ENCODE measurements around the gene COPS6.

Gene COPS6

GRCh38 chr7:100090527-100091410 lies 2.0 kb downstream of the COPS6 start:
- H2BK5ac ChIP-seq (ENCODE audit: low read length) = no peak overlapping the region
- H2BK120ac ChIP-seq (ENCODE audit: low read depth, low read length) = no peak overlapping the region
- no peak overlapping the region for H4K91ac ChIP-seq (ENCODE audit: low read depth, low read length, poor library complexity)
- H3K36me3 ChIP-seq (replicated peaks in 1 of 2; ENCODE audit: control insufficient read depth in 2 of 2, insufficient read depth in 2 of 2, low read length in 2 of 2) = peaks cover 49 to 56% of the 10 kb centered on the region in 2 donors
- no peak overlapping the region for H3K4ac ChIP-seq (ENCODE audit: low read length)
- no peak overlapping the region for H2BK12ac ChIP-seq (ENCODE audit: low read length)
- H3K79me1 ChIP-seq (ENCODE audit: low read depth, low read length) = peaks cover 6% of the 10 kb centered on the region
- H3K27ac ChIP-seq (replicated peaks; ENCODE audit: low read length) = no peak overlapping the region
- WGBS, 2 donors (ENCODE audit: extremely low coverage in 2 of 2, insufficient read length in 2 of 2, insufficient replicate concordance in 1 of 2) = no CpG with 5 or more reads among the region's 14 CpGs
- H3K4me3 ChIP-seq (ENCODE audit: low read length in 2 of 2) = peak overlapping the region in 1 of 2 donors; percentile 14
- H3K27me3 ChIP-seq (ENCODE audit: control insufficient read depth in 3 of 3, insufficient read depth in 3 of 3, low read depth in 1 of 3, low read length in 3 of 3) = no peaks in the 10 kb centered on the region
- H2BK15ac ChIP-seq (ENCODE audit: low read length) = no peak overlapping the region
- H3K4me1 ChIP-seq (ENCODE audit: control insufficient read depth in 2 of 2, insufficient read depth in 1 of 2, low read depth in 1 of 2, low read length in 2 of 2) = peaks cover 0 to 5% of the 10 kb centered on the region in 2 donors
- H3K9me3 ChIP-seq (replicated peaks in 1 of 2; ENCODE audit: control insufficient read depth in 2 of 2, insufficient read depth in 1 of 2, low read depth in 1 of 2, low read length in 2 of 2) = no peaks in the 10 kb centered on the region
- peak overlapping the region; percentile 15 for H3K9ac ChIP-seq (ENCODE audit: low read depth, low read length, poor library complexity)
- no peak overlapping the region for H3K4me2 ChIP-seq (ENCODE audit: insufficient read depth, low read length, poor library complexity, severe bottlenecking)
- no peak overlapping the region for H3K18ac ChIP-seq (ENCODE audit: low read length)
- H2AK5ac ChIP-seq (ENCODE audit: low read depth, low read length) = no peak overlapping the region
- no peak for DNase-seq (ENCODE audit: low spot score)
- no peak overlapping the region for H3K23ac ChIP-seq (ENCODE audit: low read depth, low read length, poor library complexity)
- H2AFZ ChIP-seq (ENCODE audit: low read length) = no peak overlapping the region
- H3K14ac ChIP-seq (ENCODE audit: low read length) = no peak overlapping the region
- H4K8ac ChIP-seq (ENCODE audit: low read depth, low read length) = peak overlapping the region; percentile 66

GRCh38 chr7:100091411-100092181 lies 2.8 kb downstream of the COPS6 start:
- H2BK5ac ChIP-seq (ENCODE audit: low read length) = no peak overlapping the region
- H3K14ac ChIP-seq (ENCODE audit: low read length) = no peak overlapping the region
- H3K4me1 ChIP-seq (ENCODE audit: control insufficient read depth in 2 of 2, insufficient read depth in 1 of 2, low read depth in 1 of 2, low read length in 2 of 2) = peaks cover 0 to 5% of the 10 kb centered on the region in 2 donors
- H3K4me2 ChIP-seq (ENCODE audit: insufficient read depth, low read length, poor library complexity, severe bottlenecking) = no peak overlapping the region
- H4K91ac ChIP-seq (ENCODE audit: low read depth, low read length, poor library complexity) = no peak overlapping the region
- H3K9me3 ChIP-seq (replicated peaks in 1 of 2; ENCODE audit: control insufficient read depth in 2 of 2, insufficient read depth in 1 of 2, low read depth in 1 of 2, low read length in 2 of 2) = no peaks in the 10 kb centered on the region
- no CpG with 5 or more reads among the region's 19 CpGs for WGBS, 2 donors (ENCODE audit: extremely low coverage in 2 of 2, insufficient read length in 2 of 2, insufficient replicate concordance in 1 of 2)
- H3K9ac ChIP-seq (ENCODE audit: low read depth, low read length, poor library complexity) = no peak overlapping the region
- no peak overlapping the region for H3K18ac ChIP-seq (ENCODE audit: low read length)
- H2BK15ac ChIP-seq (ENCODE audit: low read length) = no peak overlapping the region
- H3K23ac ChIP-seq (ENCODE audit: low read depth, low read length, poor library complexity) = no peak overlapping the region
- H2BK12ac ChIP-seq (ENCODE audit: low read length) = no peak overlapping the region
- H2AK5ac ChIP-seq (ENCODE audit: low read depth, low read length) = no peak overlapping the region
- DNase-seq (ENCODE audit: low spot score) = no peak
- H3K27me3 ChIP-seq (ENCODE audit: control insufficient read depth in 3 of 3, insufficient read depth in 3 of 3, low read depth in 1 of 3, low read length in 3 of 3) = no peaks in the 10 kb centered on the region
- no peak overlapping the region for H4K8ac ChIP-seq (ENCODE audit: low read depth, low read length)
- no peak overlapping the region for H3K4me3 ChIP-seq (ENCODE audit: low read length in 2 of 2)
- peaks cover 6% of the 10 kb centered on the region for H3K79me1 ChIP-seq (ENCODE audit: low read depth, low read length)
- peaks cover 54 to 65% of the 10 kb centered on the region in 2 donors for H3K36me3 ChIP-seq (replicated peaks in 1 of 2; ENCODE audit: control insufficient read depth in 2 of 2, insufficient read depth in 2 of 2, low read length in 2 of 2)
- H3K27ac ChIP-seq (replicated peaks; ENCODE audit: low read length) = no peak overlapping the region
- no peak overlapping the region for H2AFZ ChIP-seq (ENCODE audit: low read length)
- H3K4ac ChIP-seq (ENCODE audit: low read length) = no peak overlapping the region
- H2BK120ac ChIP-seq (ENCODE audit: low read depth, low read length) = no peak overlapping the region

GRCh38 chr7:100093054-100093453 lies 4.3 kb downstream of the COPS6 start:
- Histone ChIP-seq H3K14ac (ENCODE audit: low read length) (no peak overlapping the region), H3K36me3 (replicated peaks in 1 of 2; ENCODE audit: control insufficient read depth in 2 of 2, insufficient read depth in 2 of 2, low read length in 2 of 2) (peaks cover 65 to 79% of the 10 kb centered on the region in 2 donors), H2BK12ac (ENCODE audit: low read length) (no peak overlapping the region), H3K4ac (ENCODE audit: low read length) (no peak overlapping the region), H3K27ac (replicated peaks; ENCODE audit: low read length) (peak overlapping the region; percentile 27), H3K23ac (ENCODE audit: low read depth, low read length, poor library complexity) (no peak overlapping the region), H2BK5ac (ENCODE audit: low read length) (no peak overlapping the region), H3K4me2 (ENCODE audit: insufficient read depth, low read length, poor library complexity, severe bottlenecking) (no peak overlapping the region), H3K4me3 (ENCODE audit: low read length in 2 of 2) (no peak overlapping the region), H4K91ac (ENCODE audit: low read depth, low read length, poor library complexity) (no peak overlapping the region), H2BK120ac (ENCODE audit: low read depth, low read length) (no peak overlapping the region), H3K9ac (ENCODE audit: low read depth, low read length, poor library complexity) (no peak overlapping the region), H3K9me3 (replicated peaks in 1 of 2; ENCODE audit: control insufficient read depth in 2 of 2, insufficient read depth in 1 of 2, low read depth in 1 of 2, low read length in 2 of 2) (no peaks in the 10 kb centered on the region), H2BK15ac (ENCODE audit: low read length) (no peak overlapping the region), H3K18ac (ENCODE audit: low read length) (no peak overlapping the region), H3K79me1 (ENCODE audit: low read depth, low read length) (peaks cover 7% of the 10 kb centered on the region), H2AK5ac (ENCODE audit: low read depth, low read length) (no peak overlapping the region), H4K8ac (ENCODE audit: low read depth, low read length) (no peak overlapping the region), H2AFZ (ENCODE audit: low read length) (no peak overlapping the region), H3K4me1 (ENCODE audit: control insufficient read depth in 2 of 2, insufficient read depth in 1 of 2, low read depth in 1 of 2, low read length in 2 of 2) (peaks cover 0 to 5% of the 10 kb centered on the region in 2 donors), H3K27me3 (ENCODE audit: control insufficient read depth in 3 of 3, insufficient read depth in 3 of 3, low read depth in 1 of 3, low read length in 3 of 3) (no peaks in the 10 kb centered on the region)
- no peak for DNase-seq (ENCODE audit: low spot score)
- no CpG with 5 or more reads among the region's 8 CpGs for WGBS, 2 donors (ENCODE audit: extremely low coverage in 2 of 2, insufficient read length in 2 of 2, insufficient replicate concordance in 1 of 2)

- Histone ChIP-seq H3K23ac (ENCODE audit: low read depth, low read length, poor library complexity) (peak overlapping the region; percentile 87), H3K14ac (ENCODE audit: low read length) (no peak overlapping the region), H2AK5ac (ENCODE audit: low read depth, low read length) (no peak overlapping the region), H3K9ac (ENCODE audit: low read depth, low read length, poor library complexity) (no peak overlapping the region), H3K36me3 (replicated peaks in 1 of 2; ENCODE audit: control insufficient read depth in 2 of 2, insufficient read depth in 2 of 2, low read length in 2 of 2) (peaks cover 69 to 84% of the 10 kb centered on the region in 2 donors), H2AFZ (ENCODE audit: low read length) (no peak overlapping the region), H3K27me3 (ENCODE audit: control insufficient read depth in 3 of 3, insufficient read depth in 3 of 3, low read depth in 1 of 3, low read length in 3 of 3) (no peaks in the 10 kb centered on the region), H3K4me2 (ENCODE audit: insufficient read depth, low read length, poor library complexity, severe bottlenecking) (no peak overlapping the region), H2BK5ac (ENCODE audit: low read length) (no peak overlapping the region), H3K4ac (ENCODE audit: low read length) (no peak overlapping the region), H2BK15ac (ENCODE audit: low read length) (no peak overlapping the region), H3K4me1 (ENCODE audit: control insufficient read depth in 2 of 2, insufficient read depth in 1 of 2, low read depth in 1 of 2, low read length in 2 of 2) (peaks cover 0 to 3% of the 10 kb centered on the region in 2 donors), H3K18ac (ENCODE audit: low read length) (no peak overlapping the region), H2BK12ac (ENCODE audit: low read length) (no peak overlapping the region), H3K79me1 (ENCODE audit: low read depth, low read length) (peaks cover 9% of the 10 kb centered on the region), H2BK120ac (ENCODE audit: low read depth, low read length) (no peak overlapping the region), H3K9me3 (replicated peaks in 1 of 2; ENCODE audit: control insufficient read depth in 2 of 2, insufficient read depth in 1 of 2, low read depth in 1 of 2, low read length in 2 of 2) (no peaks in the 10 kb centered on the region), H4K8ac (ENCODE audit: low read depth, low read length) (peak overlapping the region; percentile 68), H3K27ac (replicated peaks; ENCODE audit: low read length) (no peak overlapping the region), H3K4me3 (ENCODE audit: low read length in 2 of 2) (no peak overlapping the region), H4K91ac (ENCODE audit: low read depth, low read length, poor library complexity) (no peak overlapping the region)
- DNase-seq (ENCODE audit: low spot score) = no peak
- WGBS, 2 donors (ENCODE audit: extremely low coverage in 2 of 2, insufficient read length in 2 of 2, insufficient replicate concordance in 1 of 2) = no CpG with 5 or more reads among the region's 13 CpGs
Observed at GRCh38 chr7:100093498-100093897, 4.7 kb downstream of the COPS6 start.
